Measurements from ENCODE around the gene RNF208. TPM values are rescaled to one million over a fixed set of nuclear protein-coding genes. Genes with fewer than 3 reads are reported as not detected.

RNF208 gene
- total and polyA plus RNA-seq, 2 donors (not counting 1 experiment from before 2014, with no cell fraction given): 1.1 to 1.4 TPM

GRCh38 chr9:137268538-137269201, 46.6 kb upstream of the RNF208 start:
- intact Hi-C loops (cut with micrococcal nuclease): loop anchor here (2.0 kb wide), 1 partner anchor 14 kb away; the partner anchor contains the start of gene NELFB
- Mint-ChIP-seq H3K27ac (peak overlapping the region; percentile 78), H3K4me3 (peak overlapping the region; percentile 69), H3K9me3 (ENCODE audit: insufficient read depth) (no peaks in the 10 kb centered on the region), H3K27me3 (no peaks in the 10 kb centered on the region), H3K4me1 (peaks cover 29% of the 10 kb centered on the region)
- H3K4me1 ChIP-seq (ENCODE audit: control insufficient read depth in 2 of 2, insufficient read depth in 2 of 2, low read length in 2 of 2): peaks cover 11 to 48% of the 10 kb centered on the region in 2 donors
- no peaks in the 10 kb centered on the region for H3K9me3 ChIP-seq (ENCODE audit: control extremely low read depth in 1 of 3, control insufficient read depth in 2 of 3, insufficient read depth in 1 of 3, low read length in 2 of 3)
- peak overlapping the region; percentile 15 to 48 for H3K27ac ChIP-seq (ENCODE audit: low read length in 2 of 2)
- no peak for ATAC-seq (ENCODE audit: low read depth)
- H3K36me3 ChIP-seq (replicated peaks in 1 of 2; ENCODE audit: control extremely low read depth in 1 of 2, control insufficient read depth in 1 of 2, extremely low read depth in 1 of 2, insufficient read depth in 2 of 2, low read length in 1 of 2): peaks cover 0 to 28% of the 10 kb centered on the region in 2 experiments
- H3K79me2 ChIP-seq (ENCODE audit: control insufficient read depth, insufficient read depth, low read length): peaks cover 33% of the 10 kb centered on the region
- ChIA-PET POLR2A (interaction anchor here (0.7 to 1.8 kb wide), 7 partner anchors 9 to 29 kb away, joined by 3 to 6 read pairs (median 4); partner anchors contain the start of genes TOR4A and TUBB4B), CTCF (interaction anchor here (0.6 to 1.5 kb wide), 6 partner anchors 11 to 233 kb away, joined by 3 to 6 read pairs (median 4); no protein-coding TSS in a partner anchor)
- DNase-seq: no peak
- H2AFZ ChIP-seq (ENCODE audit: insufficient read depth, low read depth, low read length, poor library complexity, severe bottlenecking): no peak overlapping the region
- H3K27me3 ChIP-seq (replicated peaks in 1 of 4; ENCODE audit: control extremely low read depth in 1 of 4, control insufficient read depth in 3 of 4, insufficient read depth in 4 of 4, low read length in 3 of 4): no peaks in the 10 kb centered on the region
- TF ChIP-seq CTCF (IDR thresholded peaks at IDR 0.05): no peak
- no peak for TF ChIP-seq EZH2 (IDR thresholded peaks at IDR 0.05; ENCODE audit: borderline replicate concordance, insufficient read depth, low read depth, low read length, poor library complexity, severe bottlenecking)
- WGBS (ENCODE audit: insufficient coverage): 68% methylated on average over 15 of the region's 19 CpGs
- peaks cover 33% of the 10 kb centered on the region for H4K20me1 ChIP-seq (ENCODE audit: control insufficient read depth, insufficient read depth, low read length, poor library complexity, severe bottlenecking)
- H3K9ac ChIP-seq (ENCODE audit: low read length): peak overlapping the region; percentile 53
- peak overlapping the region in 4 of 5 experiments; percentile 33 to 50 (median 45) for H3K4me3 ChIP-seq (ENCODE audit: control extremely low read depth in 1 of 5, extremely low read depth in 1 of 5, insufficient read depth in 1 of 5, low read depth in 2 of 5, low read length in 4 of 5)
- peak overlapping the region; percentile 64 for H3K4me2 ChIP-seq (replicated peaks; ENCODE audit: low read depth, low read length, poor library complexity, severe bottlenecking)

GRCh38 chr9:137267933-137268355, 45.9 kb upstream of the RNF208 start:
- peak overlapping the region; percentile 53 for H3K9ac ChIP-seq (ENCODE audit: low read length)
- 36% methylated on average over 6 of the region's 6 CpGs for WGBS (ENCODE audit: insufficient coverage)
- peak overlapping the region; percentile 69 for H3K4me3 Mint-ChIP-seq
- ATAC-seq (ENCODE audit: low read depth) (peak; percentile 85), DNase-seq (peak; percentile 64)
- peaks cover 33% of the 10 kb centered on the region for H4K20me1 ChIP-seq (ENCODE audit: control insufficient read depth, insufficient read depth, low read length, poor library complexity, severe bottlenecking)
- H3K4me1 ChIP-seq (ENCODE audit: control insufficient read depth in 2 of 2, insufficient read depth in 2 of 2, low read length in 2 of 2): peaks cover 11 to 48% of the 10 kb centered on the region in 2 donors
- H3K4me3 ChIP-seq (ENCODE audit: control extremely low read depth in 1 of 5, extremely low read depth in 1 of 5, insufficient read depth in 1 of 5, low read depth in 2 of 5, low read length in 4 of 5): peak overlapping the region in 3 of 5 experiments; percentile 33 to 50 (median 50)
- peak overlapping the region in 1 of 2 donors; percentile 48 for H3K27ac ChIP-seq (ENCODE audit: low read length in 2 of 2)
- peaks cover 29% of the 10 kb centered on the region for H3K4me1 Mint-ChIP-seq
- H3K36me3 ChIP-seq (replicated peaks in 1 of 2; ENCODE audit: control extremely low read depth in 1 of 2, control insufficient read depth in 1 of 2, extremely low read depth in 1 of 2, insufficient read depth in 2 of 2, low read length in 1 of 2): peaks cover 0 to 31% of the 10 kb centered on the region in 2 experiments
- H3K4me2 ChIP-seq (replicated peaks; ENCODE audit: low read depth, low read length, poor library complexity, severe bottlenecking): peak overlapping the region; percentile 64
- H3K27ac Mint-ChIP-seq: peak overlapping the region; percentile 78
- intact Hi-C loops (cut with micrococcal nuclease): loop anchor here (2.0 kb wide), 1 partner anchor 13 kb away; the partner anchor contains the start of gene NELFB
- no peaks in the 10 kb centered on the region for H3K27me3 ChIP-seq (replicated peaks in 1 of 4; ENCODE audit: control extremely low read depth in 1 of 4, control insufficient read depth in 3 of 4, insufficient read depth in 4 of 4, low read length in 3 of 4)
- H3K9me3 ChIP-seq (ENCODE audit: control extremely low read depth in 1 of 3, control insufficient read depth in 2 of 3, insufficient read depth in 1 of 3, low read length in 2 of 3): no peaks in the 10 kb centered on the region
- no peaks in the 10 kb centered on the region for H3K27me3 Mint-ChIP-seq
- no peak for TF ChIP-seq EZH2 (IDR thresholded peaks at IDR 0.05; ENCODE audit: borderline replicate concordance, insufficient read depth, low read depth, low read length, poor library complexity, severe bottlenecking)
- no peak for TF ChIP-seq CTCF (IDR thresholded peaks at IDR 0.05)
- no peak overlapping the region for H2AFZ ChIP-seq (ENCODE audit: insufficient read depth, low read depth, low read length, poor library complexity, severe bottlenecking)
- no peaks in the 10 kb centered on the region for H3K9me3 Mint-ChIP-seq (ENCODE audit: insufficient read depth)
- ChIA-PET POLR2A (interaction anchor here (0.6 to 1.8 kb wide), 6 partner anchors 9 to 229 kb away, joined by 3 to 11 read pairs (median 4); partner anchors contain the start of genes TOR4A and TUBB4B), CTCF (interaction anchor here (1.1 to 1.5 kb wide), 3 partner anchors 19 to 233 kb away, joined by 3 to 5 read pairs (median 4); no protein-coding TSS in a partner anchor)
- H3K79me2 ChIP-seq (ENCODE audit: control insufficient read depth, insufficient read depth, low read length): peaks cover 29% of the 10 kb centered on the region

Data from B cell (primary cell).